Naive thymus-derived CD8-positive, alpha-beta T cell (primary cell): Measurements from ENCODE around the gene COL4A4. TPM values are rescaled to one million over a fixed set of nuclear protein-coding genes. Genes with fewer than 3 reads are reported as not detected.
A peak's percentile ranks its signal among the peaks of the same experiment; 100 is the strongest.

Experiments used
- ATAC-seq, 2 donors: fragments of 150-1000 bp; cut with Tn5 transposase in 1 of 2; sonication (Bioruptor Pico), chemical (Tn5 transposase) in 1 of 2; 1 replicate in 1 of 2; 2 replicates in 1 of 2; pipeline ENCODE4 v1.10.0; 2021; ENCODE audit warnings: mild to moderate bottlenecking in 2 of 2, moderate library complexity in 2 of 2
- POLR2A ChIA-PET: fragments of 350-600 bp; sonication (Branson Sonifier 250); formaldehyde crosslinking; loops from one replicate; lab custom pipeline; 2021; ENCODE audit warnings: antibody characterized with exemption; lab: Charles Lee
- DNase-seq, 10 donors: peaks; one replicate each; pipeline versions ENCODE4 v3.0.0 to v3.0.0-alpha.2; 2020 to 2022
- H3K27ac Mint-ChIP-seq, 10 donors: one replicate each; pipeline ENCODE4 v1.8.0; 2020 to 2022; ENCODE audit warnings: mild to moderate bottlenecking in 10 of 10, mixed read lengths in 10 of 10, moderate library complexity in 4 of 10, inconsistent platforms in 1 of 10
- H3K27me3 Mint-ChIP-seq, 5 donors: one replicate each; pipeline ENCODE4 v1.8.0; 2021 to 2022; ENCODE audit warnings: mixed read lengths in 5 of 5
- H3K36me3 Mint-ChIP-seq, 3 donors: one replicate each; pipeline ENCODE4 v1.8.0; 2020 to 2022; ENCODE audit warnings: mixed read lengths in 3 of 3, mild to moderate bottlenecking in 2 of 3, inconsistent platforms in 1 of 3
- H3K4me1 Mint-ChIP-seq, 4 donors: one replicate each; pipeline ENCODE4 v1.8.0; 2021 to 2022; ENCODE audit warnings: mixed read lengths in 4 of 4
- H3K4me3 Mint-ChIP-seq, 10 donors: one replicate each; pipeline ENCODE4 v1.8.0; 2020 to 2022; ENCODE audit warnings: mild to moderate bottlenecking in 10 of 10, mixed read lengths in 10 of 10, moderate library complexity in 6 of 10, inconsistent platforms in 1 of 10
- H3K9me3 Mint-ChIP-seq, 9 donors: one replicate each; pipeline ENCODE4 v1.8.0; 2020 to 2022; ENCODE audit warnings: mixed read lengths in 9 of 9, mild to moderate bottlenecking in 3 of 9, inconsistent platforms in 1 of 9, moderate library complexity in 1 of 9
- polyA plus RNA-seq, 3 donors: library from polyadenylated mRNA; unstranded; fragments of 300-500 nt; fragmentation: Illumina TruSeq; gene quantifications; one replicate each; pipeline ENCODE4 v1.2.3, GENCODE V29; 2021
- total RNA-seq, 8 experiments: library from RNA in 2 of 8; stranded (reverse) in 2 of 8; gene quantifications; one replicate each; pipeline ENCODE4 v1.2.3 and lab custom pipeline; 2021 to 2026

The COL4A4 gene
- total and polyA plus RNA-seq, 5 experiments from 2014 or later = 0.02 to 0.16 (median 0.05) TPM

- H3K36me3 Mint-ChIP-seq = peaks cover 26 to 67% (median 37%) of the 10 kb centered on the region in 3 donors
- H3K9me3 Mint-ChIP-seq = peaks cover 0 to 38% (median 16%) of the 10 kb centered on the region in 9 donors
- H3K4me3 Mint-ChIP-seq = no peak overlapping the region
- H3K4me1 Mint-ChIP-seq = peaks cover 0 to 6% (median 0%) of the 10 kb centered on the region in 4 donors
- POLR2A ChIA-PET = no interaction called here
- no peaks in the 10 kb centered on the region for H3K27me3 Mint-ChIP-seq
- DNase-seq = no peak
- no peak overlapping the region for H3K27ac Mint-ChIP-seq
- no peak for ATAC-seq
These were observed 204.6 kb downstream of the COL4A4 start for GRCh38 chr2:226959418-226959817.

- no peak overlapping the region for H3K4me3 Mint-ChIP-seq
- no peak for DNase-seq
- no peak for ATAC-seq
- H3K9me3 Mint-ChIP-seq = peaks cover 0 to 48% (median 19%) of the 10 kb centered on the region in 9 donors
- peaks cover 24 to 74% (median 48%) of the 10 kb centered on the region in 3 donors for H3K36me3 Mint-ChIP-seq
- POLR2A ChIA-PET = no interaction called here
- H3K4me1 Mint-ChIP-seq = peaks cover 15 to 20% (median 15%) of the 10 kb centered on the region in 4 donors
- no peak overlapping the region for H3K27ac Mint-ChIP-seq
- H3K27me3 Mint-ChIP-seq = no peaks in the 10 kb centered on the region
These were observed 207.3 kb downstream of the COL4A4 start for GRCh38 chr2:226956659-226957058.

DNA sequence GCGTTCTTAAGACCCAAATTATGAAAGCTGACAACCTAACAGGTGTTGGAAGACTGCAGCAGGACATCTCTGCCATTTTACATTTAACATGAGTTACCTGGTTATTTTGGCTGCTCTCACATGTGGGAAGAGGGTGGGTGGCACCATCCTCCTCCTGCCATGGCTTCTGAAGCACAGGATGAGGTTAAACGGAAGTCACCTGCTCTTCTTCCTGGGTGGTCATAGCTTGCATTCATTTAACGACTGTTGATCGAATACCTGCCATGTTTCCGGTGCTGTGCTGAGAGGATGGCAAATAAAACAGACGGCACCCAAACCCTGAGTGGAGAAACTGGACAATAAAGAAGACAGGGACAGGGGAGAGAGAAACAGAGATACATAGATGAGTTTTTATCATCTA lies 210.2 kb downstream of the COL4A4 start:
- peak overlapping the region in 8 of 10 donors; percentile 25 to 80 (median 68) for H3K27ac Mint-ChIP-seq
- no peaks in the 10 kb centered on the region for H3K27me3 Mint-ChIP-seq
- peaks cover 0 to 42% (median 14%) of the 10 kb centered on the region in 9 donors for H3K9me3 Mint-ChIP-seq
- H3K4me1 Mint-ChIP-seq = peaks cover 18 to 21% (median 20%) of the 10 kb centered on the region in 4 donors
- H3K36me3 Mint-ChIP-seq = peaks cover 29 to 70% (median 42%) of the 10 kb centered on the region in 3 donors
- H3K4me3 Mint-ChIP-seq = peak overlapping the region in 8 of 10 donors; percentile 6 to 75 (median 60)
- POLR2A ChIA-PET = interaction anchor here (1.4 kb wide), 1 partner anchor 118 kb away, joined by 3 read pairs; the partner anchor contains the start of gene RHBDD1
- DNase-seq (peak in 2 of 10 donors; percentile 8 to 22), ATAC-seq (peak in 1 of 2 donors; percentile 60)

- DNase-seq = no peak
- Mint-ChIP-seq H3K9me3 (peaks cover 0 to 41% (median 12%) of the 10 kb centered on the region in 9 donors), H3K27ac (peak overlapping the region in 5 of 10 donors; percentile 31 to 68 (median 61)), H3K4me3 (peak overlapping the region in 4 of 10 donors; percentile 55 to 62 (median 60)), H3K36me3 (peaks cover 32 to 66% (median 36%) of the 10 kb centered on the region in 3 donors), H3K4me1 (peaks cover 18 to 21% (median 20%) of the 10 kb centered on the region in 4 donors), H3K27me3 (no peaks in the 10 kb centered on the region)
- ATAC-seq = no peak
- POLR2A ChIA-PET = interaction anchor here (1.4 kb wide), 1 partner anchor 117 kb away, joined by 3 read pairs; the partner anchor contains the start of gene RHBDD1
These were observed 210.8 kb downstream of the COL4A4 start for GRCh38 chr2:226953206-226953605.

Other genes starting within 250 kb of the COL4A4 start
- under 1 TPM; 0.16 to 0.83 TPM for gene COL4A3, start 419 bp upstream of the COL4A4 start, total RNA-seq
- gene COL4A3, start 419 bp upstream of the COL4A4 start, polyA plus RNA-seq = not detected
- 10 to 100 TPM; 61.6 to 66.3 TPM for gene MFF, start 161.0 kb upstream of the COL4A4 start, total RNA-seq
- 100 to 1,000 TPM; 124 to 141 (median 134) TPM for gene MFF, start 161.0 kb upstream of the COL4A4 start, polyA plus RNA-seq
- not detected for gene TM4SF20, start 215.1 kb upstream of the COL4A4 start, total RNA-seq
- gene TM4SF20, start 215.1 kb upstream of the COL4A4 start, polyA plus RNA-seq = not detected
- not detected for gene SCYGR1, start 223.7 kb upstream of the COL4A4 start, total RNA-seq
- not detected for gene SCYGR1, start 223.7 kb upstream of the COL4A4 start, polyA plus RNA-seq